ENCODE measurements around the gene CYP2D6.

- TF ChIP-seq EZH2 (IDR thresholded peaks at IDR 0.05; ENCODE audit: insufficient read depth, poor library complexity, severe bottlenecking), result no peak
- TF ChIP-seq EZH2phosphoT487 (IDR thresholded peaks at IDR 0.05; ENCODE audit: insufficient read depth, low read depth), result no peak
These were observed 40.3 kb upstream of the CYP2D6 start for GRCh38 chr22:42170946-42171345.
